Muscle of arm (tissue), 12 donors: ENCODE results near the gene RNASEH2A. TPM values are rescaled to one million over a fixed set of nuclear protein-coding genes. Genes with fewer than 3 reads are reported as not detected.
"Not testable (repeated sequence)": the region's sequence is repeated elsewhere in the genome, so short reads cannot be mapped to it uniquely, and the experiment has no call there.

Experiments
- DNase-seq: peaks from one replicate; pipeline ENCODE4 v3.0.0-alpha.2; 2013
- polyA plus RNA-seq, 12 donors: library from polyadenylated mRNA; unstranded; fragments of 120-200 nt; gene quantifications; one replicate each; pipeline ENCODE4 v1.2.1, GENCODE V29; 2013; ENCODE audit not compliant: insufficient read length in 12 of 12

RNASEH2A gene
- polyA plus RNA-seq, 12 donors, result 13.3 to 25.6 (median 17.6) TPM; not detected in 2

DNA sequence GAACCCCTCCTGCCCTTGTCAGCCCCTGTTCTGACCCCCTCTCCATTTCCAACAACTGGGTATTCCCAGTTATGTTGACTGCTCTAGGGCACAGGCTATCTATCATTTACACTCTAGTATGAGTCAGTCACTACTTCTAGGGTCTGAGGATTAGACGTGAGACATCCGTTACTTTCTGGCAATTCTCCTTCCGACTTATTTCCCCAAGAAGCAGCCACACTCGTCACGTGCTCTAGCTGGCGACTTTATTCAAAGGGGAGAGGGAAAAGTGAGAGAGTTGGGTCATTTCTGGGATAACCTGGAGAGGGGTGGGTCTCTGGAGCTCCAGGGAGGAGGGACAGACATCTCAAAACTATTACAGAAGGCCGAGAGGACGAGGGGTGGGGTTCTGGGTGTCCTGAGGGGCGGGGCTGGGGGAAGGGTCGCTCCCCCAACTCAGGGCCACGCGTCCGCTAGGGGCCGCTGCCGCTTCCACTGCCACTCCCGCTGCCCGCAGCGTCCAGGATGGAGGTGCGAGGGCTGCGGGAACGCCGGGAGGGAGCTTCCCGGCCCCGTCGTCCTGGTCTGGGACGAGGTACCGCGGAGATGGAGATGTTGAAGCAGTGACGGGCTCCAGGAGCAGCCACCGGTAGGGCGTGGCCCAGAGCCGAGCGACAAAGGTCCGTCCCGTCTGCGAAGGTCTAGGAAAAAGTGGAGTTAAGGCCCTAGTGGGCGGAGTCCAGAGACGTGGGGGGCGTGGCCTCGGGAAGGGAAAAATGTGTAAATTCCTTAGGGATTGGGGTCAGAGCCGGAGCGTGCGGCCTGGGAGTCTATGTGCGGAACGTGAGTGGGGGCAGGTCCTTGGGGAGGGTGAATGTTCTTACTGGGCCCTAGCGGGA lies 19.1 kb downstream of the RNASEH2A start:
- no peak for DNase-seq

DNA sequence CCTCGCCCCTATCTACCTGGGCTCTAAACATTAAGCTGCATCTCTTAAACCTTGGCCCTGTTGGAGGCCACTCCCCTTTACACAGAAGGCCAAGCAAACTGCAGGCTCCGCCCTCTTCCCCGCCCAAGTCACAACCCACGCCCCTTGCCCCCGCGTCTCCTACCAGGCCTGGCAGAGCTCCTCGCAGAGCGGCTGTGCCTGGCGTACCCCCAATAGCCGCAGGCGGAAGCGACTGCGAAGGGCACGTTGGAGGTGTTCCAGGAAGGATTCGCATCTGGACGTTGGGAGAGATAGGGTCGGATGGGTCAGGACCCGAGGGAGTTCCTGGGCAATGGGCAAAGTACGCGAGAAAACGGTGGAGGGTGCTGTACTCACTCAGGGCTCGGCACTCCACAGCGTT lies 22.1 kb downstream of the RNASEH2A start:
- DNase-seq, result no peak

DNA sequence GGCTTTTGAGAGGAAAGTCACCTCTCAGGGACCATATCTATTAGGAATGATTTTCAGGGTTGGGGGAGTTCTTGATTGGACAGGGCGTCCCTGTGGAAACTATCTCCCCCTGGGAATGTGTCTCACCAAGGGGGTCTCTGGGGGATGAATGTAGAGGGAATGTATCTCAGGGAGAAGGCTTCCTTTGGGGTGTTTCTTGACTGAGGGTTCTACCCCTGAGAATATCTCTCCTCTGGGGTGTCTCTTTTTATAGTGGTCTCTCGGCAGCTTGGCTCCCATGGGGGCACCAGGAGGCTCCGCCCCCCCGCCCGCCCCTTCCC lies 27.0 kb downstream of the RNASEH2A start:
- no peak for DNase-seq

DNA sequence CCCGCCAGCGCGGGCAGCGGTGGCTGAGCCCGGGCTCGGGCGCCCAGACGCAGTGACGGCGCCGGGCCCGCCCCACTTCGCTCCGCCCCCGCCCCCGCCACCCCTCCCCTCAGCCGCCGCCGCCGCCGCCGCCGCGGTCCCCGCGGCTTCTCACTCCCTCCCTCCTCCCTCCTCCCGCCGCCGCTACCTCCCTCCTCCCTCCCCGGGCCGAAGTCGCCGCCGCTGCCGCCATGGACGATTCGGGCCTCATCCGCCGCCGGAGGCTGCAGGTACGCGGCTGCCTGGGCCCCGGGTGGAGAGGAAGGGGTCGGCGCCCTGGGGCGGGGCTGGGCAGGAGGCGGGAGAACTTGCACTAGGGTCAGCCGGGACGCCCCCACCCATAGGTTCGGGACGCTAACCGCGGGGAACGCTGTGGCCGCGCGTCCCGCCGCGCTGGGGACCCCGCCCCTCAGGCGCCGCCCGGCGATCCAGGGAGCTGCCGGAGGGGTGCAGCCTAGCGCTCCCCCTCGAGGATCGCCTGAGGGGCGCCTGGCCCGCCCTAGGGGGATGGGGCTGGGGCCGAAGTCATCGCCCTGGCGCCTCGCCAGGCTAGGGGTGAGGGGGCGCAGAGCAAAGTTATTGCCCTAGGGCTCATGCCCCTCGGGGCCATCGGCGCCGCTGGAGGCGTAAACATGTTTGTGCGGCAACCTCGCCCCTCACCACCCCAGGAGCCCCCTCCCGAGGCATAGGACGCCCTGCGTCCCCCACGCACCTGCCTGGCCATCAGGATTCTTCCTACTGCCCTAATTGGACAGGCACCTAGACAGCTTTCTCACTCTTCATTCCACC lies 27.6 kb downstream of the RNASEH2A start:
- DNase-seq, result no peak

DNA sequence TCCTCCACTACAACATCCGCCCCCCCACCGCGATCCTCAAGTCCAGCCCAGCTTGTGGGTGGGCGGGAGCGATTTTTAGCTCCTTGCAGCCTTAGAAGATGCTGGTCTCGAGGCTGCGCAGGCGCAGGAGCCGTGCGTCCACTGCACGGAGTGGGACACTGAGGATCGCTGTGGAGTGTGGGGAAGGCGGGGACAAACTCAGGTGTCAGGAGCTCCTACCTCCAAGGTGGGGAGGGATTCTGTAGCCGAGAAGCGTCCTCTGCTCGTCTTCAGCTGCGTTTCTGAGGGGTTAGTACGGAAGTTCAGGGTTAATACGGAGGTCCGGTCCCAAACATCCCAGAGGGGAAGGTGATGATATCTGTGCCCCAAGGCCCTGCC lies 28.2 kb downstream of the RNASEH2A start, which contains the start of gene RTBDN:
RTBDN (minus strand) TSS at position 14 of the 378 bp plus-strand sequence. CDS start 4,600 bp downstream, outside the sequence.
- DNase-seq, result no peak

DNA sequence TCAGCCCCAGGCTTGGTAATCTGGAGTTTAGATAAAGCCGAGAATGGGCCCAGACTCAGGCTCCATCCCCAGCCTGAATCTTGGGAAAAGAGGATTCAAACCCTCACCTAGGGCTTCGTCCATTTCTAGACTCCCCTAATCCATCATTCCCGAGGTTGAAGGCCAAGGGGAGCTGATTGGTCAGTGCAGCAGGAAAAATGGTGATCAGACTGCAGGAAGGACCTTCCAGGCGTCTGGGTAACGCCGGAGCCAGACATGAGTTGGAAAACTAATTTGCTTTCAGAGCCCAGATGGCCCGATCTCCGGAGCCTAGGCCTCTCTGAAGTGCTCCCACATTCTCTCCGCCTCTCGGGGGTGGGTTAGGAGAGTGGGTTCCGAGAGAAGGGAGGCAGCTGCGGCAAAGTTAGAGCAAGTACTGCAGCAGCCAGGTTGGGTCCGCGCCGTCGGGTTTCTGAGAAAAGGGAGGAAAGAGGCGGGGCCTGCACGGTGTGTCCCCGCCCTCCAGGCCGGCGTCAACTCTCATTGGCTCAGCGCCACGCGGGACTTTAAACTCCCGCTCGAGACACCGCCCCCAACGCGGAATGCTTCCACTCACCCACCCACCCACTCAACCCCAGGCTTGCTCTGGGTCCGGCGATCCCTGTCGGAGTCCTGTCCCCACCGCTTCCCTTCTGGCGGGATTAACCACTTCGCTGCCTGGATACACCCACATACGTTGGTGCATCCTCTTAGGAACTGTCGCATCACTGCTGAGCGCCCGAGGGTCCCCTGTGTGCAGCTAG lies 28.8 kb downstream of the RNASEH2A start:
- no peak for DNase-seq

DNA sequence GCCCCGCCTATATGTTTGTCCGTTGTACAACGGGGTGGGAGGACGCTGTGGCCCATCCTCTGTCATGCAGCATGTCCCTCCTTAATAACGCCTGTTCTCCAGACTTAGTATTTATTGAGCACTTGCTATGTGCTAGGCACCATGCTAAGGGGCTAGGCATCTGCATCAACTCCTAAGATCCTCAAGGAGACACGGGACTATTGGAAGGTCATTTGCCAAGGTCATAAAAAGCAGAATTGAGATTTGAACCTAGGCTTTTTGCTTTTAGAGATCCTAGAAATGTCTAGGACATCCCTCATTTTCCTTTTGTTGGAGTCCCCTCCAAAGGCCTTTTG lies 30.1 kb downstream of the RNASEH2A start:
- DNase-seq, result no peak

DNA sequence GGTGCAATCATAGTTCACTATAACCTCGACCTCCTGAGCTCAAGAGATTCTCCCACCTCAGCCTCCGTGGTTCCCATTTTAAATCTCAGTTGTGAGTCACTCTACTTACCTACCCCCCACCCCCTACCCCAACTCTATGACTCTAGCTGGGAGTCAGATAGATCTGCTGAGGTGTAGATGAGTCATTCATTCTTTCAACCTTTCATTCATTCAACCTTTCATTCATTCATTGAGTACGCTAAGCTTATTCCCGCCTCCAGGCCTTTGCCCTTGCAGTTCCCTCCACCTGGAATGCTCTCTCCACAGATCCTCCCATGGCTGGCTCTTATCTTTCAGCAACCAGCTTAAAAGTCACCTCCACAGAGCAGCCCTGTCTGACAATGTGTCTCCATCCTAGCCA lies 30.8 kb downstream of the RNASEH2A start:
- no peak for DNase-seq

DNA sequence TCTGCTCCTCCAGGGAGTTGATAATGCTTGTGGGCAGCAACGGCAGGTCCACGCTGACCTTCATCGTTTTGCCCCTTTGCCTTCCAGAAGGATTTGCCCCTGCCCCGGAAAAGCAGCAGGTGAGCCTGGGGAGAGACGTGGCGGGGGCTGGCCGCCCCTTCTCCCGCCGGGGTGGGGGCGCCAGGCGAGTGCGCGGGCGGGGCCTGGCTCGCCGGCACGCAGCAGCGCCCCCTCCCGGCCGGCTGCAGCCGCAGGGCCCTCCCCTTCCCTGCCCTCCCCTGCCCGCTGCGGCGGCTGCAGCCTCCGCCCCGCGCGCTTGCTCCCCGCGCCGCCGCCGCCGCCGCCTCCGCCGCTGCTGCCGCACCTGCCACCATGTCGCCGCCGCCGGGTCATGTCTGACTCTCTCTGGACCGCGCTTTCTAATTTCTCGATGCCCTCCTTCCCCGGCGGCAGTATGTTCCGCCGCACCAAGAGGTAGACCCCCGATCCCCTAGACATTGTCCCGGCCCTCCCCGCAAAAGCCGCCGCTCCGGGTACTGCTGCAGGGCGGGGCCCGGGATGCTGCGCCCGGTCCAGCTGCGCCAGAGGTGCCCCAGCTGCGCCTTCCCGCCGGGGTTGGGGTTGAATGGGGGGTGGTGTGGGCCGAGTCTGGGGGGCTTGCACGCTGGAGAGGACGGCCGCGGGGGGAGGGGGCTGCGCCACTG lies 31.9 kb downstream of the RNASEH2A start, which contains the start of gene MAST1:
MAST1 (plus strand) TSS at position 334 of the 704 bp plus-strand sequence; CDS start at position 392, 58 bp downstream.
- no peak for DNase-seq

DNA sequence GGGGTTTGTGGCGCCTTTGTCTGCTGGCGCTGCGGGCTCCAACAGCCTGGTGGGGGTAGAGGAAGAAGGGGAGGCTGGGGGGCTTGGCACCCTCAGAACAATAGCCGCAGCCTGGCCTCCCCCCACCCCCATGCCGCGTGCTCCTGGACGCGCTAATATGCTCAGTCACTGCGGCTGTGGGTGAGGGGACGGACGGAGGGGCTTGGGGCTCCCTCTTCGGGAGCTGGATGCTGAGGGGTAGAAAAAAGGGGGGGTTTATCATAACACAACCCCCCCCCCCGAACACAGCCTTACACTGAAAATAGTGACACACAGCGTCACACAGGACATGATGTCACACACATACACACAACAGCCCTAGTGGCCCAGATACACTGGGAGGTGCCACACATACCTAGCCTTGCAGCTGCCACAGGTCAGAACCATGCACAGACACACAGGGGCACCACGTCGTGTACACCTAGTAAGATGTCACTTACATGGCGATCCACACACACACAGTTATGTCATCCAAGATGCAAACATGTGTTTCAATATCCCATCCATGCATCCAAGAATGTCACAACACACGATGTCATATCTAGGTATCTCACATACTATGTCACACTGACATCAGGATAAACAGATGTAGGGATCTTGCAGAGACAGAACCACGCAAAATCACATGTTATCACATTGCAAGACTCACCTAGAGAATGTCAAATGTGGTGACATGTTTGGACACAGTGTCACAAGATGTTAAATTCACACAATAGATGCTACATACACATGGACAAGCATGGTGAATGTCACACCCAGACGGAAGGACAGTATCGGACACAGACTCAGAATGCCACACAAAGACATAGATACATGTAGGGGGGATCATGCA lies 32.7 kb downstream of the RNASEH2A start:
- DNase-seq, result no peak

DNA sequence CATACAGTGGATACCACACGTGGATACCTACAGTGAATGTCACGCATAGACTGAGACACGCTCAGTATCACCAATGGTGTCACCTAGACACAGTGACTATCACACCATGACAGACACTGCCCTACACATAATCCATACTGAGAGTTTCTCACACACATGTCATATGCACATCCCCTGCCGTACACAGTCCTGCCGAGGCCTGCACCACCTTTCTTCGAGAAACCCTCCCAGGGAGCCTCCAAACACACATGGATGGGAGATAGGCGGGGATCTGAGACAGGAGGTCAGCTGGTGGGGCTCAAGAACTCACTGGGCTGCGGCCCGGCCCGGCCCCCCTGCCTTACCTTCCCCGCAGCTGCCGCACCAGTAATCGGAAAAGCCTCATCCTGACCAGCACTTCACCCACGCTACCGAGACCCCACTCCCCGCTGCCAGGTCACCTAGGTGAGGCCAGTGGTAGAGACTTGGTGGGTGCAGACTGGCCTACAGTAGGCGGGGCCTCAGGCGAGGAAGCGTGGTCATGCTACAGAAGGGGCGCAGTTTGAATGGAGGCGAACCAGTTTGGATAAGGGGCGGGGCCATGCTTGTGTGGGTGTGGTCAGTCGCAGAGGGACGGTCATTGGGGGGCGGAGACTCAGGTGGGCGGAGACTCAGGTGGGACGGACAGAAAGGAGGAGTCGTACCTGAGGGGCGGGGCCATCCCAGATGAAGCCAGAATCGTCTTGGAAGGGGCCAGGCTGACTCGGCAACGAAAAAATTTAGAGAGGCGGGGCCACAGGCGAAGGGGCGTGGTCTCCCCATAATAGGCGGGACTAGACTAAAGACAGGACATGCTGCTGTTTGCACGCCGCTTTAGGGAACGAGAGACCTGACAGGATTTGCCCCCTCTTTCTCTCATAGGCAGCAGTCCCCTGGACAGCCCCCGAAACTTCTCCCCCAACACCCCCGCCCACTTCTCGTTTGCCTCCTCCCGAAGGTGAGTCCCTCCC lies 34.0 kb downstream of the RNASEH2A start:
- no peak for DNase-seq

DNA sequence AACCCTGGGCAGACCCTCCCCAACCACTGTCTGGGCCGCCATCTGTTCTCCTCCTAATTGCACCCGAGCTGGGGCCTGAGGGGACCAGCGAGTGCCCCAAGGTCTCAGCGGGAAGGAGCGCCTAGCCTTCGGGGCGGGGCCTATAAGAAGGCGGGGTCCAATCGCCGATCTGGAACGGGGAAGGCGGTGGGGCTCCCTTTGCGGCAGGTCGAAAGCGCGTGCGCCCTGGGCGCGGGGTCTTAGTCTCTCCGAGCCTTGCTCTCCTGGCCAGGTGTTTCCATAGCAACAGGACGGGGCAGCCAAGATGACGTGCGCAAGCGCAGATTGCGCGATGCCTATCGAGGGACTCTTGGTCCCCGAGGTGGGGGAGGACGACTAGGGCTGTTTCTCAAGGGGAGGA lies 34.7 kb downstream of the RNASEH2A start:
- no peak for DNase-seq

DNA sequence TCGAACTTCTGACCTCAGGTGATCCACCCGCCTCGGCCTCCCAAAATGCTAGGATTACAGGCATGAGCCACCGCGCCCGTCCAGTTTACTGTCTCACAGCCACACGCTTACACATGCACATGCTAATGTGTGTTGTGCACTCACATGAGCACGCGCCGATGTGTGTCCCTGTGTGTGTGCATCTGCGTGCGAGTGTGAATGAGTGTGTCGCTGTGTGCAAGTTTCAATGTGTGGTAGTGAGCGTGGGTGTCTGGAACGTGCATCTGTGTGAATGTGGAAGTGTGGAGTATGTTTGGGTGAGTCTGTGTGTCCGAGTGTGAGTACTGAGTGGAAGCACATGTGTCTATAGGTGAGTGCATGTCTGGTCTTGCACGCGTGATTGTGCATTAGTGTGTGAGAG lies 36.1 kb downstream of the RNASEH2A start:
- DNase-seq, result no peak

DNA sequence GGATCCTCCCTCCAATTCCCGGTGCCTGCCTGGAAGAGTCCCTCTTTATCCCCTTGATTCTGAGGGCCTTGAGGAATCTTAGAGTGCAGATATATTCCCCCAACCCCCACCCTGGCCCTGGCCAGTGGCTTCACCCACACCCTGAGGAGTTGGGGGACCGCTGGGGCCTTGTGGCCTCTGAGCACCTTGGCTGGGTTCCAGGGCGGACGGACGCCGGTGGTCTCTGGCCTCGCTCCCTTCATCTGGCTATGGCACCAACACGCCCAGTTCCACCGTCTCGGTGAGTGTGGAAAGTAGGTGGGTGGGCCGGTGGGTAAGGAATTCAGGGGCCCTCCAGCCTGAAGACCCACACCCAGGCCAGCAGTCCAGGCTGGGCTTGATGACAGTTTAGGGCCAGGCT lies 36.9 kb downstream of the RNASEH2A start:
- DNase-seq, result no peak

DNA sequence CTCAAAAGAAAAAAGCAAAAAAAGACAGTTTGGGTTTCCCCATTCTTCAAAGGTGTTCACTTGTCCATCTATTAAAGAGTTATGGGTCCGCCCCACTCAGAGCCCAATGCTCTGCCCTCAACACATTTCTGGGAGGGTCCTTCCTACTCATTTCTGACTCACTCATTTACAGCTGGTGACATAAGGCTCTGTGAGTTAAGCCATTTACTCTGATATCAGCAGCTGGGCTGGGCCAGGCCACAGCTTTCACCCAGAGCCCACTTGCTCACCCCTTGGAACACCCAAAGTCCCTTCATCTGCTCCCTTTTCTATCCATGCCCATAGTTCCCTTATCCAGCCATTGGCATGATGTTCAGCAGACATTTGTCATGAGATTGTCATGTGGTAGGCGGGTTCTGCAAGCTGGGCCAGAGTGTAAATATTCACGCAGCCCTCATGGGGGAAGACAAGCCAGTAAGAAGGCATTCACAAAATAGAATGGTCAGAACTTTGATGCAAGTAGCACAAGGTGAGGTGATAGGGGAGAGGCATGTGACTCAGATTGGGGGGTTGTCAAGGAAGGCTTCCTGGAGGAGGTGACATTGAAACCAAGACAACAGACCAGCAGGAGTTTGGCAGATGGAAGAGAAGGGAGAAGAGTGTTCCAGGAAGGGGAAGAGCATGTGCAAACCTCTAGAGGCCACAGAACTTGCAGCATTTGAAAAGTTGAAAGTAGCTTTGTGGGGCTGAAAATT lies 37.8 kb downstream of the RNASEH2A start:
- DNase-seq, result no peak

DNA sequence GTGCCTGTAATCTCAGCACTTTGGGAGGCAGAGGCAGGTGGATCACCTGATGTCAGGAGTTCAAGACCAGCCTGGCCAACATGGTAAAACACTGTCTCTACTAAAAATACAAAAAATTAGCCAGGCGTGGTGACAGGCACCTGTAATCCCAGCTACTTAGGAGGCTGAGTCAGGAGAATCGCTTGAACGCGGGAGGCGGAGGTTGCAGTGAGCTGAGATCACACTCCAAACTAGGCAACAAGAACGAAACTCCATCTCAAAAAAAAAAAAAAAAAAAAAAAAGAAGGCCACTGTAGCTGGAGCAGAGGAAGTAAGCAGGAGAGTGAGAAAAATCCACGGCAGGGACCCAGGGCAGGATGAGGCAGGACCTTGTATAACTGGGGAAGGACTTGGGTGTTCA lies 40.2 kb downstream of the RNASEH2A start:
- DNase-seq, result not testable (repeated sequence)

DNA sequence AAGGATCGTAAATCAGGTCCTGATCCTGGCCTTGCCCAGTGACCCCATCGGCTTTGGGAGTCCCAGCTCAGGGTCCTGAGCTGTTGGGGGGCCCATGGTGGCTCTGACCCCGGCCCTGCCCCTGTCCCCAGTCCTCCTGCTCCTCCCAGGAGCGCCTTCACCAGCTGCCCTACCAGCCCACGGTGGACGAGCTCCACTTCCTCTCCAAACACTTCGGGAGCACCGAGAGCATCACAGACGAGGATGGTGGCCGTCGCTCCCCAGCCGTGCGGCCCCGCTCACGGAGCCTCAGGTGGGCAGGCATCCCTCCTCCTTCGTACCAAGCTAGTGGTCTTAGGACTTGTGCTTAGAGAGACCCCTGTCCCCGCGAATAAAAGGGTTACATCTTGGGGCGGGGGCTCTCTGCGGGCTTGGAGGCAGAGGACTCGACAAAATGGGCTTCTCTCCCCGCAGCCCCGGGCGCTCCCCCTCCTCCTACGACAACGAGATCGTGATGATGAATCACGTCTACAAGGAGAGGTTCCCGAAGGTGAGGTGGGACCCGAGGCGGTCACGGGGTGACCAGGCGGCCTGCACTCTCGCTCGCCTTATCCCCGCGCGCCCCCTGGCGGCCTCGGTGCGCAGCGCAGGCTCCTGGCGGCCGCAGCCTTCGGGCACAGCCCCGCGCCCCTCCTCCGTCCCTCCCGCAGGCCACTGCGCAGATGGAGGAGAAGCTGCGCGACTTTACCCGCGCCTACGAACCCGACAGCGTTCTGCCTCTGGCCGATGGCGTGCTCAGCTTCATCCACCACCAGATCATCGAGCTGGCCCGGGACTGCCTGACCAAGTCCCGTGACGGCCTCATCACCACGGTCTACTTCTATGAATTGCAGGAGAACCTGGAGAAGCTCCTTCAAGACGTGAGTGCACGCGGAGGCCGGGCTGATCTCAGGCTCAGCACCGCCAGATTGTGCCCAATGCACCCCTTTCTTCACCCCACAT lies 41.1 kb downstream of the RNASEH2A start:
- peak; percentile 84 for DNase-seq
